HepG2 (cell line): ENCODE measurements around the gene CES5A. TPM values are rescaled to one million over a fixed set of nuclear protein-coding genes. Genes with fewer than 3 reads are reported as not detected.

Source experiments
- AKAP8 ChIP-seq: sonication (generic); formaldehyde crosslinking; IDR thresholded peaks from 2 replicates; pipeline ENCODE4 v1.5.1; 2020; ENCODE audit warnings: mild to moderate bottlenecking, missing genetic modification reagents
- CEBPG ChIP-seq: IDR thresholded peaks from 2 replicates; pipeline ENCODE4 v1.6.1; 2016
- CENPBD1 ChIP-seq: sonication (generic); formaldehyde crosslinking; IDR thresholded peaks from 2 replicates; pipeline ENCODE4 v1.8.0; 2022; ENCODE audit warnings: missing genetic modification reagents, low read depth, mild to moderate bottlenecking, borderline replicate concordance
- CREB1 ChIP-seq, 2 experiments: fragments of 450-650 bp in 1 of 2; IDR thresholded peaks; 2 replicates each; pipeline ENCODE4 v1.6.1; 2016 to 2017; ENCODE audit warnings: control low read depth in 1 of 2, mild to moderate bottlenecking in 1 of 2, missing compliant biosample characterization in 1 of 2, missing genetic modification characterization in 1 of 2
- CTCF ChIP-seq: sonication (generic); formaldehyde crosslinking; IDR thresholded peaks from 2 replicates; pipeline ENCODE4 v1.5.0; 2020; ENCODE audit warnings: mild to moderate bottlenecking, missing genetic modification reagents, moderate library complexity
- GATAD2A ChIP-seq: IDR thresholded peaks from 2 replicates; pipeline ENCODE4 v1.6.1; 2016
- KDM5A ChIP-seq: fragments of 200-600 bp; sonication (generic); IDR thresholded peaks from 2 replicates; pipeline ENCODE4 v1.7.0; 2018; ENCODE audit warnings: antibody characterized with exemption, mild to moderate bottlenecking, low read length, borderline replicate concordance
- PHF20 ChIP-seq: sonication (generic); formaldehyde crosslinking; IDR thresholded peaks from 2 replicates; pipeline ENCODE4 v1.5.0; 2020; ENCODE audit warnings: mild to moderate bottlenecking, missing genetic modification reagents
- TRIM24 ChIP-seq: sonication (generic); formaldehyde crosslinking; IDR thresholded peaks from 2 replicates; pipeline ENCODE4 v1.8.0; 2022; ENCODE audit warnings: mild to moderate bottlenecking, missing genetic modification reagents
- ZBTB2 ChIP-seq: sonication (generic); formaldehyde crosslinking; IDR thresholded peaks from 2 replicates; pipeline ENCODE4 v1.8.0; 2022; ENCODE audit warnings: low read depth, missing genetic modification reagents
- ZNF180 ChIP-seq: sonication (generic); formaldehyde crosslinking; IDR thresholded peaks from 2 replicates; pipeline ENCODE4 v1.4.0; 2020; ENCODE audit warnings: low read depth, missing genetic modification reagents, borderline replicate concordance
- ZNF275 ChIP-seq: sonication (generic); formaldehyde crosslinking; IDR thresholded peaks from 2 replicates; pipeline ENCODE4 v1.8.0; 2022; ENCODE audit warnings: missing genetic modification reagents, mild to moderate bottlenecking, inconsistent platforms, borderline replicate concordance
- ZNF552 ChIP-seq: sonication (generic); formaldehyde crosslinking; IDR thresholded peaks from 2 replicates; pipeline ENCODE4 v1.9.0; 2022; ENCODE audit warnings: missing genetic modification reagents, mild to moderate bottlenecking, borderline replicate concordance
- ZNF652 ChIP-seq: IDR thresholded peaks from 2 replicates; pipeline ENCODE4 v1.6.1; 2016; ENCODE audit warnings: low read depth, borderline replicate concordance
- ZNF687 ChIP-seq: sonication (generic); formaldehyde crosslinking; IDR thresholded peaks from 2 replicates; pipeline ENCODE4 v1.5.1; 2020; ENCODE audit warnings: mild to moderate bottlenecking, missing genetic modification reagents, moderate library complexity
- ZNF704 ChIP-seq: sonication (generic); formaldehyde crosslinking; IDR thresholded peaks from 2 replicates; pipeline ENCODE4 v1.8.1; 2023; ENCODE audit warnings: mild to moderate bottlenecking, inconsistent platforms, moderate library complexity, missing genetic modification reagents, borderline replicate concordance
- ZNF792 ChIP-seq: IDR thresholded peaks from 2 replicates; pipeline ENCODE4 v1.6.1; 2016
- polyA plus RNA-seq, 8 experiments: library from polyadenylated mRNA; depleted of rRNA in 3 of 8; stranded (reverse) in 7 of 8; unstranded in 1 of 8; fragments of >200 nt; fragmentation: Illumina TruSeq in 4 of 8; extraction: Trizol in 4 of 8; gene quantifications; 2 replicates each; pipeline versions ENCODE4 v1.2.1 to v1.2.3, GENCODE V29; 2011 to 2016; ENCODE audit warnings: low read depth in 4 of 8, missing spikeins in 1 of 8, mixed read lengths in 1 of 8; ENCODE audit not compliant: insufficient read depth in 1 of 8
- total RNA-seq, 5 experiments: library from RNA; depleted of rRNA; stranded (reverse); fragments of >200 nt; fragmentation: Illumina TruSeq; extraction: Trizol; gene quantifications; 2 replicates each; pipeline ENCODE4 v1.2.3, GENCODE V29; 2016; ENCODE audit warnings: low read depth in 1 of 5

The CES5A gene
- total and polyA plus RNA-seq, 2 of the 13 experiments (the other 11 are each of a cell fraction or from before 2014, with no cell fraction given), result not detected

- TF ChIP-seq CEBPG (CRISPR knock-in tag) (peak; percentile 87), GATAD2A (CRISPR knock-in tag) (peak; percentile 88), AKAP8 (no peak), ZNF704 (CRISPR knock-in tag) (no peak), CREB1 (IDR thresholded peaks at IDR 0.05) (no peak), CREB1 (CRISPR knock-in tag; IDR thresholded peaks at IDR 0.05) (peak; percentile 56), CENPBD1 (no peak), ZNF792 (peak; percentile 21; the same call in 1 of the 2 replicates), ZNF275 (CRISPR knock-in tag) (no peak; the same call in 1 of the 2 replicates), TRIM24 (peak; percentile 74; the same call in 1 of the 2 replicates), ZBTB2 (CRISPR knock-in tag) (no peak), ZNF552 (CRISPR knock-in tag) (0 out of 2 replicates have a peak, but pooled peaks have one; percentile 49), KDM5A (no peak), PHF20 (CRISPR knock-in tag) (peak; percentile 15; the same call in 1 of the 2 replicates), ZNF180 (no peak), ZNF652 (CRISPR knock-in tag) (no peak; the same call in 1 of the 2 replicates), CTCF (CRISPR knock-in tag) (no peak), ZNF687 (CRISPR knock-in tag) (peak; percentile 85)
Observed at GRCh38 chr16:55832773-55833691, 42.1 kb downstream of the CES5A start, which contains the start of gene CES1 (continued).
